Measurements from ENCODE around the gene PLA2G4C.

GRCh38 chr19:48154003-48154402 lies 43.4 kb upstream of the PLA2G4C start:
- TF ChIP-seq CTCF (IDR thresholded peaks at IDR 0.05) = no peak
- TF ChIP-seq POLR2A (IDR thresholded peaks at IDR 0.05) = no peak
- no peak for TF ChIP-seq POLR2AphosphoS5 (IDR thresholded peaks at IDR 0.05)
- TF ChIP-seq EP300 (IDR thresholded peaks at IDR 0.05) = no peak
